GM12873 (cell line): Measurements from ENCODE around the gene RGL3.

Experiments
- CTCF ChIP-seq: IDR thresholded peaks from 2 replicates; pipeline ENCODE4 v1.5.1; 2012; ENCODE audit warnings: low read depth, mild to moderate bottlenecking, moderate library complexity, low read length, control low read depth; ENCODE audit not compliant: insufficient read depth; ENCODE audit errors: missing control alignments

The RGL3 gene

GRCh38 chr19:11408591-11408990 is 10.5 kb downstream of the RGL3 start:
- TF ChIP-seq CTCF, result no peak

GRCh38 chr19:11405846-11406643 is 13.1 kb downstream of the RGL3 start:
- peak; percentile 9 for TF ChIP-seq CTCF

- TF ChIP-seq CTCF, result no peak
Measured at GRCh38 chr19:11404588-11405222, 14.4 kb downstream of the RGL3 start.

- no peak for TF ChIP-seq CTCF
Measured at GRCh38 chr19:11401808-11402543, 17.1 kb downstream of the RGL3 start.

- no peak for TF ChIP-seq CTCF
Measured at GRCh38 chr19:11400798-11401197, 18.3 kb downstream of the RGL3 start.

GRCh38 chr19:11399667-11400066 is 19.4 kb downstream of the RGL3 start:
- TF ChIP-seq CTCF, result no peak

- TF ChIP-seq CTCF, result no peak
Measured at GRCh38 chr19:11397089-11397610, 22.0 kb downstream of the RGL3 start.
